HEK293T (cell line): ENCODE data around the gene PLEKHG4.

Source experiments
- ARNT ChIP-seq: fragments of 450-650 bp; IDR thresholded peaks from 2 replicates; pipeline ENCODE4 v1.6.1; 2017; ENCODE audit warnings: mild to moderate bottlenecking
- BHLHE40 ChIP-seq: fragments of 450-650 bp; IDR thresholded peaks from 2 replicates; pipeline ENCODE4 v1.6.1; 2016; ENCODE audit warnings: mild to moderate bottlenecking, moderate library complexity, borderline replicate concordance
- FOXA1 ChIP-seq: fragments of 450-650 bp; IDR thresholded peaks from 2 replicates; pipeline ENCODE4 v1.6.1; 2016; ENCODE audit warnings: mild to moderate bottlenecking
- FOXM1 ChIP-seq: fragments of 450-650 bp; IDR thresholded peaks from 2 replicates; pipeline ENCODE4 v1.6.1; 2017; ENCODE audit warnings: mild to moderate bottlenecking, borderline replicate concordance
- HDGF ChIP-seq: fragments of 450-650 bp; IDR thresholded peaks from 2 replicates; pipeline ENCODE4 v1.6.1; 2017; ENCODE audit warnings: antibody characterized with exemption, borderline replicate concordance
- L3MBTL2 ChIP-seq: fragments of 450-650 bp; conservative IDR thresholded peaks from 2 replicates; pipeline ENCODE4 v1.6.1; 2016; ENCODE audit warnings: mild to moderate bottlenecking
- SP1 ChIP-seq: fragments of 450-650 bp; IDR thresholded peaks from 2 replicates; pipeline ENCODE4 v1.6.1; 2017
- SUZ12 ChIP-seq: fragments of 450-650 bp; IDR thresholded peaks from 2 replicates; pipeline ENCODE4 v1.6.1; 2016; ENCODE audit warnings: mild to moderate bottlenecking
- TARDBP ChIP-seq: fragments of 450-650 bp; IDR thresholded peaks from 2 replicates; pipeline ENCODE4 v1.6.1; 2016

GRCh38 chr16:67302076-67302475 lies 22.7 kb downstream of the PLEKHG4 start:
- no peak for TF ChIP-seq FOXM1
- no peak for TF ChIP-seq HDGF
- TF ChIP-seq SUZ12: no peak
- TF ChIP-seq ARNT: no peak
- no peak for TF ChIP-seq L3MBTL2
- TF ChIP-seq SP1: no peak
- TF ChIP-seq BHLHE40: no peak
- no peak for TF ChIP-seq TARDBP
- no peak for TF ChIP-seq FOXA1
